Neural progenitor cell (in vitro differentiated cells): ENCODE results near the gene CCL15.

Experiments
- EZH2 ChIP-seq: fragments of 200-600 bp; sonication (generic); IDR thresholded peaks from 2 replicates; pipeline ENCODE4 v1.6.1; 2017; ENCODE audit warnings: antibody characterized with exemption, mild to moderate bottlenecking, moderate library complexity
- EZH2phosphoT487 ChIP-seq: fragments of 200-600 bp; sonication (generic); IDR thresholded peaks from 2 replicates; pipeline ENCODE4 v1.6.1; 2017; ENCODE audit warnings: antibody characterized with exemption
- TF ChIP-seq, protein P1 (sequence below): fragments of 200-600 bp; sonication (generic); IDR thresholded peaks from 2 replicates; pipeline ENCODE4 v1.5.1; 2017; ENCODE audit warnings: antibody characterized with exemption, mild to moderate bottlenecking

DNA sequence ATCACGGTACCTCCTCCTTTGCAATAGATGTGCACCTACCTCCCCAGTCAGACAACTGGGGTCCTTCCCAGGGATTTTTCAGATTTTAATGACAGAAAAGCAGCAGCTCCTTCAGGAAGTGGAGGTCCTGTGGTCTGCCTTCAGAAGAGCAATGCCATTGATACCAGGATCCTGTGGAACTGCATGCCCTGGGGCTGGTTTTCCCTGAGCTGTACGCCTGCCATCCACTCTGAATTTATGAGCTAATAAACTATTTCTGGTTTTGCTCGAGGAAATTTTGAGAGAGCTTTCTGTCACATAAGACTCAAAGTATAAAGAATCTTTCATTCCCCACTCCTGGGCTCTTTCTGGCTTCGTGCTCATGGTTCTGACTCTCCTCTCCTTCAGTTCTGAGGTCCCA is 26.4 kb upstream of the CCL15 start:
- TF ChIP-seq, protein P1, sequence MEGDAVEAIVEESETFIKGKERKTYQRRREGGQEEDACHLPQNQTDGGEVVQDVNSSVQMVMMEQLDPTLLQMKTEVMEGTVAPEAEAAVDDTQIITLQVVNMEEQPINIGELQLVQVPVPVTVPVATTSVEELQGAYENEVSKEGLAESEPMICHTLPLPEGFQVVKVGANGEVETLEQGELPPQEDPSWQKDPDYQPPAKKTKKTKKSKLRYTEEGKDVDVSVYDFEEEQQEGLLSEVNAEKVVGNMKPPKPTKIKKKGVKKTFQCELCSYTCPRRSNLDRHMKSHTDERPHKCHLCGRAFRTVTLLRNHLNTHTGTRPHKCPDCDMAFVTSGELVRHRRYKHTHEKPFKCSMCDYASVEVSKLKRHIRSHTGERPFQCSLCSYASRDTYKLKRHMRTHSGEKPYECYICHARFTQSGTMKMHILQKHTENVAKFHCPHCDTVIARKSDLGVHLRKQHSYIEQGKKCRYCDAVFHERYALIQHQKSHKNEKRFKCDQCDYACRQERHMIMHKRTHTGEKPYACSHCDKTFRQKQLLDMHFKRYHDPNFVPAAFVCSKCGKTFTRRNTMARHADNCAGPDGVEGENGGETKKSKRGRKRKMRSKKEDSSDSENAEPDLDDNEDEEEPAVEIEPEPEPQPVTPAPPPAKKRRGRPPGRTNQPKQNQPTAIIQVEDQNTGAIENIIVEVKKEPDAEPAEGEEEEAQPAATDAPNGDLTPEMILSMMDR = no peak
- TF ChIP-seq EZH2 = no peak
- TF ChIP-seq EZH2phosphoT487 = no peak
